Neural cell (in vitro differentiated cells): Measurements from ENCODE around the gene NOC2L. TPM values are rescaled to one million over a fixed set of nuclear protein-coding genes. Genes with fewer than 3 reads are reported as not detected.

Source experiments
- H2AFZ ChIP-seq: fragments of 200-600, 300-800 bp; sonication (generic), shearing (Covaris generic); 2 replicates; pipeline ENCODE4 v1.6.0; 2014; ENCODE audit warnings: low read depth, mild to moderate bottlenecking, antibody characterized with exemption, low read length, moderate library complexity
- H3F3A ChIP-seq: fragments of 200-600 bp; shearing (Covaris generic); 2 replicates; pipeline ENCODE4 v1.6.1; 2016; ENCODE audit warnings: mild to moderate bottlenecking, moderate library complexity, mixed read lengths, antibody characterized with exemption, low read length; ENCODE audit not compliant: insufficient read depth, poor library complexity, severe bottlenecking
- H3K27ac ChIP-seq: fragments of 200-600, 300-800 bp; sonication (generic), shearing (Covaris generic); 2 replicates; pipeline ENCODE4 v1.5.1; 2014; ENCODE audit warnings: mild to moderate bottlenecking, low read length, moderate library complexity
- H3K27me3 ChIP-seq: fragments of 300-800, 200-600 bp; sonication (generic), shearing (Covaris generic); 2 replicates; pipeline ENCODE4 v1.6.0; 2014; ENCODE audit warnings: mild to moderate bottlenecking, low read depth, low read length, moderate library complexity; ENCODE audit not compliant: insufficient read depth
- H3K36me3 ChIP-seq: fragments of 300-800, 200-600 bp; sonication (generic), shearing (Covaris generic); 2 replicates; pipeline ENCODE4 v1.5.1; 2014; ENCODE audit warnings: mild to moderate bottlenecking, antibody characterized with exemption, low read length, moderate library complexity; ENCODE audit not compliant: insufficient read depth
- H3K4me2 ChIP-seq: fragments of 300-800, 200-600 bp; sonication (generic), shearing (Covaris generic); 2 replicates; pipeline ENCODE4 v1.6.0; 2014; ENCODE audit warnings: mild to moderate bottlenecking, low read length
- H3K4me3 ChIP-seq: fragments of 300-800, 200-600 bp; sonication (generic), shearing (Covaris generic); 2 replicates; pipeline ENCODE4 v1.5.1; 2014; ENCODE audit warnings: mild to moderate bottlenecking, low read length, moderate library complexity
- H3K79me2 ChIP-seq: fragments of 200-600 bp; shearing (Covaris generic); replicated peaks from 2 replicates; pipeline ENCODE4 v1.6.0; 2014; ENCODE audit warnings: mild to moderate bottlenecking, low read length, moderate library complexity; ENCODE audit not compliant: insufficient read depth
- H3K9ac ChIP-seq: fragments of 300-800, 200-600 bp; sonication (generic), shearing (Covaris generic); 2 replicates; pipeline ENCODE4 v1.6.1; 2016; ENCODE audit warnings: mild to moderate bottlenecking, low read length, mixed read lengths
- H3K9me2 ChIP-seq: fragments of 200-600 bp; shearing (Covaris generic); 2 replicates; pipeline ENCODE4 v1.6.1; 2016; ENCODE audit warnings: mild to moderate bottlenecking, low read length, mixed read lengths; ENCODE audit not compliant: insufficient read depth
- H3K9me3 ChIP-seq: fragments of 200-600, 300-800 bp; sonication (generic), shearing (Covaris generic); 2 replicates; pipeline ENCODE4 v1.6.1; 2016; ENCODE audit warnings: mild to moderate bottlenecking, mixed run types, low read length, moderate library complexity, mixed read lengths
- H4K20me1 ChIP-seq: fragments of 200-600 bp; shearing (Covaris generic); 2 replicates; pipeline ENCODE4 v1.6.1; 2016; ENCODE audit warnings: mild to moderate bottlenecking, mixed run types; ENCODE audit not compliant: insufficient read depth
- CTCF ChIP-seq: fragments of 450-650 bp; IDR thresholded peaks from 2 replicates; pipeline ENCODE4 v1.5.1; 2014; ENCODE audit warnings: antibody characterized with exemption, mild to moderate bottlenecking, moderate library complexity; ENCODE audit not compliant: poor library complexity, severe bottlenecking
- EP300 ChIP-seq: fragments of 450-650 bp; conservative IDR thresholded peaks from 2 replicates; pipeline ENCODE4 v1.6.1; 2014; ENCODE audit warnings: antibody characterized with exemption, mild to moderate bottlenecking, moderate library complexity; ENCODE audit not compliant: poor library complexity, severe bottlenecking
- EZH2 ChIP-seq: fragments of 200-600, 300-800 bp; shearing (Covaris generic), sonication (generic); IDR thresholded peaks from 2 replicates; pipeline ENCODE4 v1.6.1; 2014; ENCODE audit warnings: antibody characterized with exemption, low read length, borderline replicate concordance, mild to moderate bottlenecking; ENCODE audit not compliant: insufficient read depth, poor library complexity, severe bottlenecking
- MXI1 ChIP-seq: fragments of 450-650 bp; conservative IDR thresholded peaks from 2 replicates; pipeline ENCODE4 v1.6.1; 2014; ENCODE audit warnings: antibody characterized with exemption, mild to moderate bottlenecking; ENCODE audit not compliant: poor library complexity, severe bottlenecking
- POLR2AphosphoS5 ChIP-seq: IDR thresholded peaks from 2 replicates; pipeline ENCODE4 v1.6.1; 2012
- RAD21 ChIP-seq: fragments of 450-650 bp; conservative IDR thresholded peaks from 2 replicates; pipeline ENCODE4 v1.6.1; 2014; ENCODE audit warnings: antibody characterized with exemption, mild to moderate bottlenecking, moderate library complexity
- REST ChIP-seq: IDR thresholded peaks from 2 replicates; pipeline ENCODE4 v1.6.1; 2012; ENCODE audit warnings: borderline replicate concordance
- SMC3 ChIP-seq: fragments of 450-650 bp; conservative IDR thresholded peaks from 2 replicates; pipeline ENCODE4 v1.6.1; 2014; ENCODE audit warnings: antibody characterized with exemption, mild to moderate bottlenecking, moderate library complexity; ENCODE audit not compliant: poor library complexity
- TAF1 ChIP-seq: IDR thresholded peaks from 2 replicates; pipeline ENCODE4 v1.6.1; 2012; ENCODE audit warnings: low read depth
- polyA plus RNA-seq: library from polyadenylated mRNA; depleted of rRNA; stranded (reverse); fragments of >200 nt; gene quantifications from 2 replicates; pipeline ENCODE4 v1.2.3, GENCODE V29; 2014

The NOC2L gene
- polyA plus RNA-seq, 1 donor from 2014 or later, result 77.2 TPM

GRCh38 chr1:973459-974292 lies 14.6 kb upstream of the NOC2L start:
- H3K9ac ChIP-seq, result no peak overlapping the region
- TF ChIP-seq SMC3 (no peak), REST (no peak), MXI1 (no peak), RAD21 (no peak), CTCF (no peak), POLR2AphosphoS5 (no peak), TAF1 (no peak), EZH2 (no peak), EP300 (no peak)
- H3K9me3 ChIP-seq, result no peaks in the 10 kb centered on the region
- no peaks in the 10 kb centered on the region for H3K9me2 ChIP-seq
- H3K27me3 ChIP-seq, result peaks cover 31% of the 10 kb centered on the region
- no peaks in the 10 kb centered on the region for H3K79me2 ChIP-seq
- H4K20me1 ChIP-seq, result no peaks in the 10 kb centered on the region
- H3K36me3 ChIP-seq, result no peaks in the 10 kb centered on the region
- H3K4me3 ChIP-seq, result no peak overlapping the region
- no peaks in the 10 kb centered on the region for H3F3A ChIP-seq
- no peak overlapping the region for H3K4me2 ChIP-seq
- no peak overlapping the region for H2AFZ ChIP-seq
- H3K27ac ChIP-seq, result no peak overlapping the region

GRCh38 chr1:972726-973458 lies 13.8 kb upstream of the NOC2L start:
- Histone ChIP-seq H3K36me3 (no peaks in the 10 kb centered on the region), H3K4me2 (no peak overlapping the region), H3K9ac (no peak overlapping the region), H3K4me3 (no peak overlapping the region), H3K9me2 (no peaks in the 10 kb centered on the region), H3K9me3 (no peaks in the 10 kb centered on the region), H2AFZ (no peak overlapping the region), H3F3A (no peaks in the 10 kb centered on the region), H3K79me2 (no peaks in the 10 kb centered on the region), H3K27ac (no peak overlapping the region), H4K20me1 (no peaks in the 10 kb centered on the region), H3K27me3 (peaks cover 39% of the 10 kb centered on the region)
- TF ChIP-seq EP300, result no peak
- TF ChIP-seq POLR2AphosphoS5, result no peak
- no peak for TF ChIP-seq CTCF
- no peak for TF ChIP-seq REST
- no peak for TF ChIP-seq EZH2
- TF ChIP-seq MXI1, result no peak
- TF ChIP-seq TAF1, result no peak
- TF ChIP-seq SMC3, result no peak
- TF ChIP-seq RAD21, result no peak
